ENCODE data around the gene PIGL.

GRCh38 chr17:16302856-16303255 is 85.8 kb downstream of the PIGL start:
- TF ChIP-seq CTCF (IDR thresholded peaks at IDR 0.05; ENCODE audit: low read length) (no peak), EZH2 (IDR thresholded peaks at IDR 0.05; ENCODE audit: borderline replicate concordance, low read length) (no peak)
